ENCODE results near the gene ULK1. TPM values are rescaled to one million over a fixed set of nuclear protein-coding genes. Genes with fewer than 3 reads are reported as not detected.
"Not testable (repeated sequence)": the region's sequence is repeated elsewhere in the genome, so short reads cannot be mapped to it uniquely, and the experiment has no call there.

Gene ULK1
- total and polyA plus RNA-seq, 2 of the 13 experiments (the other 11 are each of a cell fraction or from before 2014, with no cell fraction given): 2.8 to 10.1 TPM

DNA sequence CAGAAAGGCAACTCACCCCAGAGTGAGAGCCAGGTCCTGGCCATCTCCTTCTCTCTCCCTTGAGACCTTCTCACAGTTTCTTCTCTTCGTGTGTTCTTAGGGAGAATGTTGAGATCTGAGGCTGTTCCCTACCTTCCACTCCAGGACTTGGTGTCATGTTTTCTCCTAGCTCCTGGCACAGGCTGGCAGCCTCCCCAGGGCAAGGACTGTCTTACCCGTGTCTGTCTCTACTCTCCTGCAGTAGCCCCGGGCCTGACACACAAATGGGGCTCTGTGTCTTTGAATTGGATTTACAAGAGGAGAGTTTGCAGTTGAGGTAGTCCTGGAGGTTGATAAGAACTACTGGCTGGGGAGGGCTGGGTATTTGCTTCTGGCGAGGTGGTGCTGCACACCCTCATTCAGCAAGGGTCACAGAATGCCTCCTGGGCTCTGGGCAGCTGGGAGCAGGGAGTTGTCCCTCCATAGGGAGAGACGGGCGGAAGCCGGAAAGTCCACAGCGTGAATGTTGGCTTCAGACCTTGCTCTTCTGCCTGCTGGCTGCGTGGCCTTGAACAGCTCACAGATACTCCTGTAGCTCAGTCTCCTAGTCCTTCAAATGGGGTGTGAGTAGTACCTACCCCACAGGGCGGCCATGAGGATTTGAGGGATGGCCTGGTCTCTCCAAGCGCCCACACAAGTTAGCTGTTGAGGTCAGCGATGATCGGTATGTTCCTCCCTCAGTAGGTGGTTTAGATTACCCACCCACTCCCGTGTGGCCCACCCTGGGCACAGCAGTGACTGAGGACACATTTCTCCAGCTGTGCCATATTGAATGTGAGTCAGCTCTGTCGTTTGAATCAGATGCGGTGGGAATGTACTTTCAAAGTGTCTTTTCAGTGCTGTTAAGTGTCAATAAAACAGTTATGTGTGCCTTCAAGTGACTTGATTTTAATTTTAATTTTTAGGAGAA lies 65.5 kb downstream of the ULK1 start:
- ChIA-PET CTCF (ENCODE audit: low intra/inter-chr PET ratio, low total read pairs) (no interaction called here), POLR2A (no interaction called here)
- BruUV-seq (replicated peaks): no TSS peak

DNA sequence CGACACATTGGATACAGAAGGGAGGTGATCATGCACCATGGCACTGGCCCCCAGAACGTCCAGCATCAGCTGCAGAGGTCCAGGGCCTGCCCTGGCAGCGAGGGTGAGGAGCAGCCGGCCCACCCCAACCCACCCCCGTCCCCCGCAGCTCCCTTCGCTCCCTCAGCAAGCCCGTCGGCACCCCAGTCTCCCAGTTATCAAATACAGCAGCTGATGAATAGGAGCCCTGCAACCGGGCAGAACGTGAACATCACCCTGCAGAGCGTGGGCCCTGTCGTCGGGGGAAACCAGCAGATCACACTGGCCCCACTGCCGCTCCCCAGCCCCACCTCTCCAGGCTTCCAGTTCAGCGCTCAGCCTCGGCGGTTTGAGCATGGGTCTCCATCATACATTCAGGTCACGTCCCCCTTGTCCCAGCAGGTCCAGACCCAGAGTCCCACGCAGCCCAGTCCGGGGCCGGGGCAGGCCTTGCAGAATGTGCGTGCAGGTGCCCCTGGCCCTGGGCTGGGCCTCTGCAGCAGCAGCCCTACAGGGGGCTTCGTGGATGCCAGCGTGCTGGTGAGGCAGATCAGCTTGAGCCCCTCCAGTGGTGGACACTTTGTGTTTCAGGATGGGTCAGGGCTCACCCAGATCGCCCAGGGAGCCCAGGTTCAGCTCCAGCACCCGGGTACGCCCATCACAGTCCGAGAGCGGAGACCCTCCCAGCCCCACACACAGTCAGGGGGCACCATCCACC lies 66.3 kb downstream of the ULK1 start:
- Histone ChIP-seq H3K79me2 (ENCODE audit: insufficient read depth, low read length) (peaks cover 63% of the 10 kb centered on the region), H4K20me1 (ENCODE audit: insufficient read depth, low read length) (peaks cover 15% of the 10 kb centered on the region; the same call in 1 of the 2 replicates), H3K36me3 (replicated peaks in 1 of 2; ENCODE audit: control insufficient read depth in 1 of 2, insufficient read depth in 2 of 2, low read length in 2 of 2) (peaks cover 3 to 21% of the 10 kb centered on the region in 2 experiments), H3K4me1 (ENCODE audit: insufficient read depth, low read length) (peaks cover 33% of the 10 kb centered on the region)
- BruUV-seq (replicated peaks); H3K27me3 ChIP-seq (ENCODE audit: control insufficient read depth in 1 of 2, insufficient read depth in 2 of 2, low read length in 2 of 2); ATAC-seq; CTCF ChIA-PET (ENCODE audit: low intra/inter-chr PET ratio, low total read pairs); intact Hi-C loops (cut with micrococcal nuclease; ENCODE audit: unreplicated experiment); H3K4me3 ChIP-seq (replicated peaks in 1 of 3; ENCODE audit: insufficient read depth in 1 of 3, low read depth in 2 of 3, low read length in 3 of 3); H3K27ac ChIP-seq (ENCODE audit: extremely low read length, insufficient read depth, low read length); FAIRE-seq; H3K9ac ChIP-seq (ENCODE audit: insufficient read depth, low read depth, low read length); DNase-seq (ENCODE audit: low spot score); POLR2A ChIA-PET; in situ Hi-C loops (cut with HindIII; ENCODE audit: extremely low pct_ligation_motif_present, low pct_unique_long_range_greater_than_20kb); H3K9me3 ChIP-seq (ENCODE audit: low read length); H2AFZ ChIP-seq (ENCODE audit: low read length); H3K4me2 ChIP-seq (ENCODE audit: low read depth, low read length): not testable (repeated sequence)
- WGBS (ENCODE audit: low lambda C conversion rate): 98% methylated on average over 12 of the region's 30 CpGs

More for the DNA sequence above, 65.5 kb downstream of the ULK1 start:
- FAIRE-seq: no peak
- peaks cover 62% of the 10 kb centered on the region for H3K79me2 ChIP-seq (ENCODE audit: insufficient read depth, low read length)
- DNase-seq (ENCODE audit: low spot score): no peak
- 92% methylated on average over 7 of the region's 16 CpGs for WGBS (ENCODE audit: low lambda C conversion rate)
- H3K4me1 ChIP-seq (ENCODE audit: insufficient read depth, low read length): peaks cover 40% of the 10 kb centered on the region
- peak; percentile 77 for ATAC-seq
- no peak overlapping the region for H3K9ac ChIP-seq (ENCODE audit: insufficient read depth, low read depth, low read length)
- H3K4me2 ChIP-seq (ENCODE audit: low read depth, low read length): no peak overlapping the region
- peaks cover 15% of the 10 kb centered on the region; the same call in 1 of the 2 replicates for H4K20me1 ChIP-seq (ENCODE audit: insufficient read depth, low read length)
- H2AFZ ChIP-seq (ENCODE audit: low read length): no peak overlapping the region
- no peaks in the 10 kb centered on the region for H3K27me3 ChIP-seq (ENCODE audit: control insufficient read depth in 1 of 2, insufficient read depth in 2 of 2, low read length in 2 of 2)
- intact Hi-C loops (cut with micrococcal nuclease; ENCODE audit: unreplicated experiment): no loop called here
- TF ChIP-seq HNRNPK (IDR thresholded peaks at IDR 0.05; ENCODE audit: low read depth, low read length, poor library complexity, severe bottlenecking) (no peak), ZBTB38 (CRISPR knock-in tag; IDR thresholded peaks at IDR 0.05) (peak; percentile 66; the same call in 1 of the 2 replicates)
- TF ChIP-seq, protein P1, sequence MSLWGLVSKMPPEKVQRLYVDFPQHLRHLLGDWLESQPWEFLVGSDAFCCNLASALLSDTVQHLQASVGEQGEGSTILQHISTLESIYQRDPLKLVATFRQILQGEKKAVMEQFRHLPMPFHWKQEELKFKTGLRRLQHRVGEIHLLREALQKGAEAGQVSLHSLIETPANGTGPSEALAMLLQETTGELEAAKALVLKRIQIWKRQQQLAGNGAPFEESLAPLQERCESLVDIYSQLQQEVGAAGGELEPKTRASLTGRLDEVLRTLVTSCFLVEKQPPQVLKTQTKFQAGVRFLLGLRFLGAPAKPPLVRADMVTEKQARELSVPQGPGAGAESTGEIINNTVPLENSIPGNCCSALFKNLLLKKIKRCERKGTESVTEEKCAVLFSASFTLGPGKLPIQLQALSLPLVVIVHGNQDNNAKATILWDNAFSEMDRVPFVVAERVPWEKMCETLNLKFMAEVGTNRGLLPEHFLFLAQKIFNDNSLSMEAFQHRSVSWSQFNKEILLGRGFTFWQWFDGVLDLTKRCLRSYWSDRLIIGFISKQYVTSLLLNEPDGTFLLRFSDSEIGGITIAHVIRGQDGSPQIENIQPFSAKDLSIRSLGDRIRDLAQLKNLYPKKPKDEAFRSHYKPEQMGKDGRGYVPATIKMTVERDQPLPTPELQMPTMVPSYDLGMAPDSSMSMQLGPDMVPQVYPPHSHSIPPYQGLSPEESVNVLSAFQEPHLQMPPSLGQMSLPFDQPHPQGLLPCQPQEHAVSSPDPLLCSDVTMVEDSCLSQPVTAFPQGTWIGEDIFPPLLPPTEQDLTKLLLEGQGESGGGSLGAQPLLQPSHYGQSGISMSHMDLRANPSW (CRISPR knock-in tag; IDR thresholded peaks at IDR 0.05; ENCODE audit: borderline replicate concordance): no peak
- TF ChIP-seq, protein P2, sequence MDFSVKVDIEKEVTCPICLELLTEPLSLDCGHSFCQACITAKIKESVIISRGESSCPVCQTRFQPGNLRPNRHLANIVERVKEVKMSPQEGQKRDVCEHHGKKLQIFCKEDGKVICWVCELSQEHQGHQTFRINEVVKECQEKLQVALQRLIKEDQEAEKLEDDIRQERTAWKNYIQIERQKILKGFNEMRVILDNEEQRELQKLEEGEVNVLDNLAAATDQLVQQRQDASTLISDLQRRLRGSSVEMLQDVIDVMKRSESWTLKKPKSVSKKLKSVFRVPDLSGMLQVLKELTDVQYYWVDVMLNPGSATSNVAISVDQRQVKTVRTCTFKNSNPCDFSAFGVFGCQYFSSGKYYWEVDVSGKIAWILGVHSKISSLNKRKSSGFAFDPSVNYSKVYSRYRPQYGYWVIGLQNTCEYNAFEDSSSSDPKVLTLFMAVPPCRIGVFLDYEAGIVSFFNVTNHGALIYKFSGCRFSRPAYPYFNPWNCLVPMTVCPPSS (IDR thresholded peaks at IDR 0.05): no peak
- H3K27ac ChIP-seq (ENCODE audit: extremely low read length, insufficient read depth, low read length): peak overlapping the region; percentile 29
- in situ Hi-C loops (cut with HindIII; ENCODE audit: extremely low pct_ligation_motif_present, low pct_unique_long_range_greater_than_20kb): no loop called here
- no peak overlapping the region for H3K4me3 ChIP-seq (replicated peaks in 1 of 3; ENCODE audit: insufficient read depth in 1 of 3, low read depth in 2 of 3, low read length in 3 of 3)
- no peaks in the 10 kb centered on the region for H3K9me3 ChIP-seq (ENCODE audit: low read length)
- peaks cover 3 to 21% of the 10 kb centered on the region in 2 experiments for H3K36me3 ChIP-seq (replicated peaks in 1 of 2; ENCODE audit: control insufficient read depth in 1 of 2, insufficient read depth in 2 of 2, low read length in 2 of 2)

Data from HepG2 (cell line).